ENCODE results near the gene ELL2.

ELL2 gene

DNA sequence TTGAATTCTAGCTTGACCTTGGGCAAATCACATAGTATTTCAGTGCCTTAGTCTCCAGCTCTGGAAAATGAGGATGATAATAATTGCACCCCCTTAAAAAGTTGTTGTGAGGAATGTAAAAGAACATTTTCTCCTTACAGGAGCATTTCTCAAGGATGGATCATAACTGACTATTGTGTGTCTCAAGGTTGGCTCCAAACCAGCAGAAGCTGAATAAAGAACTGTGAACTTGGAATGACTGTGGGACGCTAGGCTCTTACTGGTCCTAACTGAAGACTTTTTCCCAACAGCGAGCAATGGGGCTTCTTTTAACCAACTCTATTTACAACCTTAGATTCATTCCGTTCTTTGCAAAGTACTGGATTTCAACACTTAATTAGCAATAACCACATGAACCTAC, 113.0 kb downstream of the ELL2 start:
- no peak overlapping the region for H3K4me3 ChIP-seq (ENCODE audit: low read depth, low read length)
- TF ChIP-seq, protein P1, sequence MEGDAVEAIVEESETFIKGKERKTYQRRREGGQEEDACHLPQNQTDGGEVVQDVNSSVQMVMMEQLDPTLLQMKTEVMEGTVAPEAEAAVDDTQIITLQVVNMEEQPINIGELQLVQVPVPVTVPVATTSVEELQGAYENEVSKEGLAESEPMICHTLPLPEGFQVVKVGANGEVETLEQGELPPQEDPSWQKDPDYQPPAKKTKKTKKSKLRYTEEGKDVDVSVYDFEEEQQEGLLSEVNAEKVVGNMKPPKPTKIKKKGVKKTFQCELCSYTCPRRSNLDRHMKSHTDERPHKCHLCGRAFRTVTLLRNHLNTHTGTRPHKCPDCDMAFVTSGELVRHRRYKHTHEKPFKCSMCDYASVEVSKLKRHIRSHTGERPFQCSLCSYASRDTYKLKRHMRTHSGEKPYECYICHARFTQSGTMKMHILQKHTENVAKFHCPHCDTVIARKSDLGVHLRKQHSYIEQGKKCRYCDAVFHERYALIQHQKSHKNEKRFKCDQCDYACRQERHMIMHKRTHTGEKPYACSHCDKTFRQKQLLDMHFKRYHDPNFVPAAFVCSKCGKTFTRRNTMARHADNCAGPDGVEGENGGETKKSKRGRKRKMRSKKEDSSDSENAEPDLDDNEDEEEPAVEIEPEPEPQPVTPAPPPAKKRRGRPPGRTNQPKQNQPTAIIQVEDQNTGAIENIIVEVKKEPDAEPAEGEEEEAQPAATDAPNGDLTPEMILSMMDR (IDR thresholded peaks at IDR 0.05; ENCODE audit: low read depth, low read length), result no peak

DNA sequence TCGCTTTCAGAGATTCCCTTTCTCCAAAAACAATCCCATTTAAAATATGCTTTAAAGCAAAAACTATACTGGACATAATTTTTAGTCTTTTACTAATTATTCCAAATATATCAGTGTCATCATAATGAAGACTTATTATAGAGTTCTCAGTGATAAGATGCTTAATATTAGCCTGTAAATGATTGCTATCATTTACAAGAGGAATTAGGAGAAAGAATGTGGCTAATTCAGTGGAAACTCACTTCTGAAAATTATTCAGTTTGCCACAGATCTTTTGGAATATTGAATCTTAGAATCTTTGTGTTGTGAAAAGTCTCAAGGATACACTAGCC, 114.4 kb downstream of the ELL2 start:
- TF ChIP-seq, protein P1 (IDR thresholded peaks at IDR 0.05; ENCODE audit: low read depth, low read length), result no peak
- H3K4me3 ChIP-seq (ENCODE audit: low read depth, low read length), result no peak overlapping the region

DNA sequence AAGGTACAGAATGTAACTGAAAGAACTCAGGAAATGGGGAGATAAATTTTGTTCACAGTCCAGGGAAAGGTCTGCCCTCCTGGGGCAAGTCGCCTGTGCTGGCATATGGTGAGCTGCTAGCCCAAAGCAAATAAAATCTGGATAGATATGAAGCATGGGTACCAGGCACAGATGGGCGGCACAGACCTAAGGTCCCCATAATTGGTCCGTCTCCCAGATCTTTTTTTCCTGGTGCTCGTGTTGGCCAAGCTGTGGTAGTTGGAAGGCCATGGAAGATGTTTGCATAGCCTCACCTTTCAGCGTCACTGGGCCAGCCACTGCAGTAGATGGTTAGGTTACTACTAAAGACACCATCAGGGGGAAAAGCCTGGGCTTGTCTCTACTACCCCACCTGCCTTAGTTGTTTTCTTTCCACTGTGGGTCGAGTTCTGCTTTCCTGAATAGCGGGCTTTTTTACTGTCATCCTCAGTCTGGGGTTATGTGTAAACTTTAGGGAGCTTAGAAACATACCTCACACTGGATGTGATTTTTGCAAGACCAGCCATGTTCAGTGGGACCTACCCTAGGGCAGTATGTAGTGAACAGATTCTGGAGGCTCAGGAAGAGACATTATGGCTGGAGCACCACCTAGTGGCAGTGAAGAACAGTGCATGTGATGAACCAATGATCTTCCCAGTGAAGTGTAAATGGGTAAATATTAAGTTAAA, 114.9 kb downstream of the ELL2 start:
- no peak overlapping the region for H3K4me3 ChIP-seq (ENCODE audit: low read depth, low read length)
- TF ChIP-seq, protein P1 (IDR thresholded peaks at IDR 0.05; ENCODE audit: low read depth, low read length), result peak; percentile 78

DNA sequence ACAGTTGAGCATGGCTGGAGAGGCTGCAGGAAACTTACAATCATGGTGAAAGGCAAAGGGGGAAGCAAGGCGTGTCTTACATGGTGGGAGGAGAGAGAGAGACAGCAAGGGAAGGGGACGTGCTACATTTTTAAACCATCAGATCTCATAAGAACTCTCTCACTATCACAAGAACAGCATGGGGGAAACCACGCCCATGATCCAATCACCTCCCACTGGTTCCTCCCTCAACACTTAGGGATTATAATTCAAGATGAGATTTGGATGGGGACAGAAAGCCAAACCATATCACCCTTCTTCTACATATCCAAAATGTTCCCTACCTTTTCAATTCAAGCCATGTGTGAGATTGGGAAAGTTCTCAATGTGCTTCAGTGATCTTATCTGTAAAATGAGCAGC, 116.3 kb downstream of the ELL2 start:
- no peak overlapping the region for H3K4me3 ChIP-seq (ENCODE audit: low read depth, low read length)
- TF ChIP-seq, protein P1 (IDR thresholded peaks at IDR 0.05; ENCODE audit: low read depth, low read length), result no peak

DNA sequence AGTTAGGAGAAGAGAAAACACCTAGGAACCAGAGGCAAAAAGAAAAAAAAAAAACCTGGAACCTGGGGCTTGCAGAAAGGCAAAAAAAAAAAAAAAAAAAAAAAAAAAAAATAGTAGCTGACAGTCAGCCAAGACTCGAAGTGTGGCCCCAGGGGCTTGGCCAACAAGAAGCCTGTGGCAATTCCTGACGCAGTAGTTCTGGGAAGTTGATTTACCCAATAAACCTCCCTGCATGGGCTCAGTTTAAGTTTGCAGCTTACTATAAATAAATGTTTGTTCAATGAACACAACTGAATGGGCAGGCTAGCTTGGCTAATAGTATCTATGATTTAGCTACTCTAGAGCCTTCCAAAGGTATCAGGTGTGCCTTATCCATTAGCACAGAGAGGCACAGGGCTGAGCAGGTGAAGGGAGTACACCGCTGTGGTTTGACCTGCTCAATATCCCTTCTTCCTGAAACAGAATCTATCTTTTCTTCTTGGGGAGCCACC, 117.9 kb downstream of the ELL2 start:
- TF ChIP-seq, protein P1 (IDR thresholded peaks at IDR 0.05; ENCODE audit: low read depth, low read length), result no peak

DNA sequence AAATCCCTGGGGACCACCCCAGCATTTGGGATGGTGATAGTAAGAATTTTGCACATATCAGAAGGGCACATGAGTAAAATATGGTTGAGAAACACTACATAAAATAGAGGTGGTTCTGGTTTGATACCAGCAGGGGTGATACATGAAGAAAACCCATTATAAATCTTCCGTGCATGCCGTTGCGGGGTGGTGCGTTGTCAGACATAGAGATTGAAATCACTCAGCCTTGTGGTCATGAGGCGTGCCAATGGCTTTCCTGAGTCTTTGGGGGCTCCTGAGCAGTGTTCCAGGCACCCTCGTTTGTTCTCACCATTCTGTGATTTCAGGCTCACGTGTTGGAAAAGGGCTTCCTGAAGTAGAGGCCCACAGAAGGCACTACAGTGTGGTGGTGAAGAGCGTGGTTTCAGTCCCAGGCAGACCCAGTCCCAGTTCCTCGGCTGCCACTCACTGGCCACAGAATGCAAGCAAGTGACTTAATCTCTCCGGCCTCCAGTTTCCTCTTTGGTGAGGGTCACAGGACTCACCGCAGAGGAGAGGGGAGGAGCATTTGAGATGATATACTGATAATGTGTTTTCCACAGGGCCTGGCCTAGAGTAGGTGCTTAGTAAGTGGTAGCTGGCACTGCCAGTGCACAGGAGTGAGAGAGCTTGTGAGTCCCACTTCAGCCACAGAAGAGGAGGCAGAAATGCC, 118.7 kb downstream of the ELL2 start:
- TF ChIP-seq, protein P1 (IDR thresholded peaks at IDR 0.05; ENCODE audit: low read depth, low read length), result peak; percentile 28; the same call in 1 of the 2 replicates
- no peak overlapping the region for H3K4me3 ChIP-seq (ENCODE audit: low read depth, low read length)

More for the DNA sequence above, 117.9 kb downstream of the ELL2 start:
- H3K4me3 ChIP-seq (ENCODE audit: low read depth, low read length), result no peak overlapping the region

Data from WI38 (cell line).